Activated CD4-positive, alpha-beta T cell treated with anti-CD3 and anti-CD28 coated beads, Interleukin-2, amount 10 ng/mL, durations not matched to agents 24 days and 14 days (primary cell): Measurements from ENCODE around the gene MYH3. TPM values are rescaled to one million over a fixed set of nuclear protein-coding genes. Genes with fewer than 3 reads are reported as not detected.
"Not testable (repeated sequence)": the region's sequence is repeated elsewhere in the genome, so short reads cannot be mapped to it uniquely, and the experiment has no call there.

Experiments
- DNase-seq: peaks from one replicate; pipeline ENCODE4 v3.0.0; 2022
- H3K27ac Mint-ChIP-seq: one replicate; pipeline ENCODE4 v1.8.0; 2022; ENCODE audit warnings: mild to moderate bottlenecking, mixed read lengths
- H3K27me3 Mint-ChIP-seq: one replicate; pipeline ENCODE4 v1.8.0; 2022; ENCODE audit warnings: mixed read lengths
- H3K36me3 Mint-ChIP-seq: one replicate; pipeline ENCODE4 v1.8.0; 2022; ENCODE audit warnings: low read depth, mild to moderate bottlenecking, mixed read lengths
- H3K4me1 Mint-ChIP-seq: one replicate; pipeline ENCODE4 v1.8.0; 2021; ENCODE audit warnings: mixed read lengths
- H3K4me3 Mint-ChIP-seq: one replicate; pipeline ENCODE4 v1.8.0; 2022; ENCODE audit warnings: mild to moderate bottlenecking, moderate library complexity, mixed read lengths
- H3K9me3 Mint-ChIP-seq: one replicate; pipeline ENCODE4 v1.8.0; 2021; ENCODE audit warnings: mixed read lengths
- intact Hi-C: fragments of 100-400 bp; cut with micrococcal nuclease; formaldehyde crosslinking; loops from one replicate; pipeline ENCODE4 v1.15.1; 2023
- total RNA-seq: library from RNA; stranded (reverse); gene quantifications from 2 replicates; pipeline ENCODE4 v1.2.3, GENCODE V29; 2022

Gene MYH3
- total RNA-seq = 7.0 and 8.1 TPM in 2 replicates

- Mint-ChIP-seq H3K27me3 (no peaks in the 10 kb centered on the region), H3K27ac (no peak within 1 kb of the TSS), H3K36me3 (peaks cover 5% of the 10 kb centered on the region), H3K9me3 (no peaks in the 10 kb centered on the region), H3K4me3 (no peak within 1 kb of the TSS), H3K4me1 (peaks cover 9% of the 10 kb centered on the region)
- intact Hi-C loops = no loop called here
- no peak for DNase-seq
Observed at GRCh38 chr17:10657148-10657547, at the start of gene MYH3. MYH3 (minus strand) TSS chr17:10657309; CDS start chr17:10655064, 2,245 bp downstream.

- Mint-ChIP-seq H3K4me3 (no peak overlapping the region), H3K36me3 (peaks cover 54% of the 10 kb centered on the region), H3K9me3 (no peaks in the 10 kb centered on the region), H3K4me1 (peaks cover 32% of the 10 kb centered on the region), H3K27me3 (no peaks in the 10 kb centered on the region), H3K27ac (peak overlapping the region; percentile 10)
- DNase-seq = no peak
- intact Hi-C loops = no loop called here
Observed at GRCh38 chr17:10705727-10706126, 48.6 kb upstream of the MYH3 start.

- DNase-seq = no peak
- Mint-ChIP-seq H3K4me3 (peak overlapping the region; percentile 51), H3K9me3 (no peaks in the 10 kb centered on the region), H3K36me3 (peaks cover 41% of the 10 kb centered on the region), H3K27me3 (no peaks in the 10 kb centered on the region), H3K4me1 (peaks cover 42% of the 10 kb centered on the region), H3K27ac (peak overlapping the region; percentile 65)
- intact Hi-C loops = no loop called here
Observed at GRCh38 chr17:10702574-10702973, 45.5 kb upstream of the MYH3 start.

GRCh38 chr17:10699856-10700255 is 42.7 kb upstream of the MYH3 start:
- H3K9me3 Mint-ChIP-seq = no peaks in the 10 kb centered on the region
- intact Hi-C loops = no loop called here
- peak overlapping the region; percentile 84 for H3K27ac Mint-ChIP-seq
- peaks cover 35% of the 10 kb centered on the region for H3K36me3 Mint-ChIP-seq
- DNase-seq = peak; percentile 81
- H3K27me3 Mint-ChIP-seq = no peaks in the 10 kb centered on the region
- H3K4me1 Mint-ChIP-seq = peaks cover 44% of the 10 kb centered on the region
- peak overlapping the region; percentile 76 for H3K4me3 Mint-ChIP-seq

GRCh38 chr17:10698096-10698818 is 41.1 kb upstream of the MYH3 start:
- peaks cover 49% of the 10 kb centered on the region for H3K4me1 Mint-ChIP-seq
- H3K27me3 Mint-ChIP-seq = no peaks in the 10 kb centered on the region
- intact Hi-C loops = no loop called here
- H3K4me3 Mint-ChIP-seq = peak overlapping the region; percentile 89
- peak overlapping the region; percentile 93 for H3K27ac Mint-ChIP-seq
- DNase-seq = peak; percentile 62
- H3K36me3 Mint-ChIP-seq = peaks cover 42% of the 10 kb centered on the region
- no peaks in the 10 kb centered on the region for H3K9me3 Mint-ChIP-seq

- peak within 1 kb of the TSS; percentile 93 for H3K27ac Mint-ChIP-seq
- H3K4me1 Mint-ChIP-seq = peaks cover 46% of the 10 kb centered on the region
- intact Hi-C loops = loop anchor here (2.0 kb wide), 2 partner anchors 29 to 45 kb away; no protein-coding TSS in a partner anchor
- H3K4me3 Mint-ChIP-seq = peak within 1 kb of the TSS; percentile 89
- peaks cover 47% of the 10 kb centered on the region for H3K36me3 Mint-ChIP-seq
- H3K9me3 Mint-ChIP-seq = no peaks in the 10 kb centered on the region
- H3K27me3 Mint-ChIP-seq = no peaks in the 10 kb centered on the region
- DNase-seq = peak; percentile 98
Observed at GRCh38 chr17:10697092-10698081, 40.3 kb upstream of the MYH3 start, which contains the start of the genes ADPRM and SCO1. ADPRM (plus strand) TSS chr17:10697594; CDS start chr17:10704927, 7,333 bp downstream. SCO1 (minus strand) TSS chr17:10697533; CDS start chr17:10697507, 26 bp downstream.

- not testable (repeated sequence) for H3K9me3 Mint-ChIP-seq, H3K27ac Mint-ChIP-seq, DNase-seq, H3K27me3 Mint-ChIP-seq
- H3K4me3 Mint-ChIP-seq = peak overlapping the region; percentile 89
- peaks cover 38% of the 10 kb centered on the region for H3K4me1 Mint-ChIP-seq
- peaks cover 51% of the 10 kb centered on the region for H3K36me3 Mint-ChIP-seq
- intact Hi-C loops = loop anchor here (2.0 kb wide), 2 partner anchors 31 to 43 kb away; no protein-coding TSS in a partner anchor
Observed at GRCh38 chr17:10695875-10696407, 38.8 kb upstream of the MYH3 start.

GRCh38 chr17:10687499-10687898 is 30.4 kb upstream of the MYH3 start:
- no peak overlapping the region for H3K4me3 Mint-ChIP-seq
- DNase-seq = no peak
- H3K27me3 Mint-ChIP-seq = no peaks in the 10 kb centered on the region
- intact Hi-C loops = no loop called here
- peaks cover 62% of the 10 kb centered on the region for H3K36me3 Mint-ChIP-seq
- H3K27ac Mint-ChIP-seq = no peak overlapping the region
- H3K4me1 Mint-ChIP-seq = peaks cover 24% of the 10 kb centered on the region
- H3K9me3 Mint-ChIP-seq = no peaks in the 10 kb centered on the region

GRCh38 chr17:10683853-10684252 is 26.7 kb upstream of the MYH3 start:
- no peak for DNase-seq
- Mint-ChIP-seq H3K27me3 (no peaks in the 10 kb centered on the region), H3K36me3 (peaks cover 59% of the 10 kb centered on the region), H3K9me3 (no peaks in the 10 kb centered on the region), H3K4me1 (peaks cover 7% of the 10 kb centered on the region), H3K4me3 (no peak overlapping the region), H3K27ac (no peak overlapping the region)
- intact Hi-C loops = loop anchor here (1.0 kb wide), 1 partner anchor 38 kb away; no protein-coding TSS in a partner anchor

- no peak overlapping the region for H3K27ac Mint-ChIP-seq
- peaks cover 4% of the 10 kb centered on the region for H3K4me1 Mint-ChIP-seq
- no peaks in the 10 kb centered on the region for H3K27me3 Mint-ChIP-seq
- DNase-seq = no peak
- no peak overlapping the region for H3K4me3 Mint-ChIP-seq
- intact Hi-C loops = no loop called here
- peaks cover 66% of the 10 kb centered on the region for H3K36me3 Mint-ChIP-seq
- no peaks in the 10 kb centered on the region for H3K9me3 Mint-ChIP-seq
Observed at GRCh38 chr17:10681866-10682446, 24.8 kb upstream of the MYH3 start.

- peaks cover 23% of the 10 kb centered on the region for H3K36me3 Mint-ChIP-seq
- intact Hi-C loops = no loop called here
- H3K4me3 Mint-ChIP-seq = no peak overlapping the region
- no peaks in the 10 kb centered on the region for H3K4me1 Mint-ChIP-seq
- no peaks in the 10 kb centered on the region for H3K27me3 Mint-ChIP-seq
- DNase-seq = no peak
- no peaks in the 10 kb centered on the region for H3K9me3 Mint-ChIP-seq
- H3K27ac Mint-ChIP-seq = no peak overlapping the region
Observed at GRCh38 chr17:10674704-10675103, 17.6 kb upstream of the MYH3 start.

- intact Hi-C loops = no loop called here
- no peak overlapping the region for H3K27ac Mint-ChIP-seq
- no peaks in the 10 kb centered on the region for H3K27me3 Mint-ChIP-seq
- no peak for DNase-seq
- H3K9me3 Mint-ChIP-seq = no peaks in the 10 kb centered on the region
- no peaks in the 10 kb centered on the region for H3K4me1 Mint-ChIP-seq
- H3K36me3 Mint-ChIP-seq = peaks cover 14% of the 10 kb centered on the region
- no peak overlapping the region for H3K4me3 Mint-ChIP-seq
Observed at GRCh38 chr17:10673312-10673711, 16.2 kb upstream of the MYH3 start.

- H3K27ac Mint-ChIP-seq = no peak overlapping the region
- intact Hi-C loops = no loop called here
- H3K4me3 Mint-ChIP-seq = no peak overlapping the region
- DNase-seq = no peak
- H3K4me1 Mint-ChIP-seq = no peaks in the 10 kb centered on the region
- no peaks in the 10 kb centered on the region for H3K9me3 Mint-ChIP-seq
- no peaks in the 10 kb centered on the region for H3K36me3 Mint-ChIP-seq
- H3K27me3 Mint-ChIP-seq = no peaks in the 10 kb centered on the region
Observed at GRCh38 chr17:10668775-10669174, 11.7 kb upstream of the MYH3 start.
